ENCODE results near the gene SFMBT2. TPM values are rescaled to one million over a fixed set of nuclear protein-coding genes. Genes with fewer than 3 reads are reported as not detected.

Gene SFMBT2
- total RNA-seq = 14.6 TPM

- DNase-seq (ENCODE audit: low spot score) = peak; percentile 78
- intact Hi-C loops (cut with DNase I) = loop anchor here (10.0 kb wide), 2 partner anchors 136 to 496 kb away; no protein-coding TSS in a partner anchor
- peak; percentile 69 for ATAC-seq
Observed at GRCh38 chr10:7410862-7411670, at the start of gene SFMBT2. TSS of gene SFMBT2 (minus strand) at chr10:7411034. CDS start at chr10:7381898, 29,136 bp downstream.

GRCh38 chr10:7460006-7460405 is 49.2 kb upstream of the SFMBT2 start:
- intact Hi-C loops (cut with DNase I) = no loop called here
- ATAC-seq (no peak), DNase-seq (ENCODE audit: low spot score) (no peak)

- intact Hi-C loops (cut with DNase I) = no loop called here
- no peak for DNase-seq (ENCODE audit: low spot score)
- ATAC-seq = no peak
Observed at GRCh38 chr10:7458556-7458955, 47.7 kb upstream of the SFMBT2 start.

GRCh38 chr10:7457478-7458316 is 46.9 kb upstream of the SFMBT2 start:
- intact Hi-C loops (cut with DNase I) = no loop called here
- peak; percentile 26 for ATAC-seq
- DNase-seq (ENCODE audit: low spot score) = no peak

GRCh38 chr10:7449063-7449695 is 38.3 kb upstream of the SFMBT2 start:
- no peak for ATAC-seq
- intact Hi-C loops (cut with DNase I) = no loop called here
- no peak for DNase-seq (ENCODE audit: low spot score)

GRCh38 chr10:7445474-7446185 is 34.8 kb upstream of the SFMBT2 start:
- ATAC-seq = no peak
- no peak for DNase-seq (ENCODE audit: low spot score)
- intact Hi-C loops (cut with DNase I) = no loop called here

- intact Hi-C loops (cut with DNase I) = no loop called here
- ATAC-seq = peak; percentile 73
Observed at GRCh38 chr10:7444551-7445121, 33.8 kb upstream of the SFMBT2 start.

GRCh38 chr10:7443036-7443435 is 32.2 kb upstream of the SFMBT2 start:
- DNase-seq (ENCODE audit: low spot score) = no peak
- intact Hi-C loops (cut with DNase I) = no loop called here
- no peak for ATAC-seq

More at GRCh38 chr10:7444551-7445121, 33.8 kb upstream of the SFMBT2 start:
- no peak for DNase-seq (ENCODE audit: low spot score)

- ATAC-seq (no peak), DNase-seq (ENCODE audit: low spot score) (no peak)
- intact Hi-C loops (cut with DNase I) = no loop called here
Observed at GRCh38 chr10:7441403-7442147, 30.7 kb upstream of the SFMBT2 start.

GRCh38 chr10:7439696-7440095 is 28.9 kb upstream of the SFMBT2 start:
- intact Hi-C loops (cut with DNase I) = no loop called here
- DNase-seq (ENCODE audit: low spot score) (no peak), ATAC-seq (no peak)

- DNase-seq (ENCODE audit: low spot score) = no peak
- intact Hi-C loops (cut with DNase I) = no loop called here
Observed at GRCh38 chr10:7438196-7438986, 27.6 kb upstream of the SFMBT2 start.

GRCh38 chr10:7436490-7437100 is 25.8 kb upstream of the SFMBT2 start:
- intact Hi-C loops (cut with DNase I) = no loop called here
- DNase-seq (ENCODE audit: low spot score) (no peak), ATAC-seq (no peak)

More at GRCh38 chr10:7438196-7438986, 27.6 kb upstream of the SFMBT2 start:
- ATAC-seq = no peak

- ATAC-seq = no peak
- DNase-seq (ENCODE audit: low spot score) = no peak
- intact Hi-C loops (cut with DNase I) = no loop called here
Observed at GRCh38 chr10:7435674-7436073, 24.8 kb upstream of the SFMBT2 start.

GRCh38 chr10:7434378-7434777 is 23.5 kb upstream of the SFMBT2 start:
- intact Hi-C loops (cut with DNase I) = no loop called here
- no peak for ATAC-seq
- DNase-seq (ENCODE audit: low spot score) = no peak

- intact Hi-C loops (cut with DNase I) = no loop called here
- no peak for ATAC-seq
- DNase-seq (ENCODE audit: low spot score) = no peak
Observed at GRCh38 chr10:7433861-7434260, 23.0 kb upstream of the SFMBT2 start.

- DNase-seq (ENCODE audit: low spot score) = no peak
- intact Hi-C loops (cut with DNase I) = no loop called here
- no peak for ATAC-seq
Observed at GRCh38 chr10:7432884-7433726, 22.3 kb upstream of the SFMBT2 start.

All from sciatic nerve (tissue), 2 donors.